Type B pancreatic cell (in vitro differentiated cells): ENCODE results near the gene KIF22. TPM values are rescaled to one million over a fixed set of nuclear protein-coding genes. Genes with fewer than 3 reads are reported as not detected.

Experiments used
- DNase-seq: peaks from one replicate; pipeline ENCODE4 v3.0.0; 2021; ENCODE audit warnings: mixed read lengths; ENCODE audit not compliant: unreplicated experiment; ENCODE audit errors: extremely low spot score
- H3K27ac Mint-ChIP-seq: 2 replicates; pipeline ENCODE4 v1.8.0; 2021; ENCODE audit warnings: mild to moderate bottlenecking, mixed read lengths
- H3K27me3 Mint-ChIP-seq: 2 replicates; pipeline ENCODE4 v1.8.0; 2021; ENCODE audit warnings: mixed read lengths
- H3K36me3 Mint-ChIP-seq: 2 replicates; pipeline ENCODE4 v1.8.0; 2021; ENCODE audit warnings: mixed read lengths
- H3K4me1 Mint-ChIP-seq: one replicate; pipeline ENCODE4 v1.8.0; 2021; ENCODE audit warnings: mixed read lengths; ENCODE audit not compliant: unreplicated experiment
- H3K4me3 Mint-ChIP-seq: 2 replicates; pipeline ENCODE4 v1.8.0; 2021; ENCODE audit warnings: mild to moderate bottlenecking, mixed read lengths
- H3K9me3 Mint-ChIP-seq: 2 replicates; pipeline ENCODE4 v1.8.0; 2021; ENCODE audit warnings: mixed read lengths
- total RNA-seq: library from RNA; stranded (reverse); gene quantifications from 2 replicates; pipeline ENCODE4 v1.2.1, GENCODE V29; 2021; ENCODE audit warnings: low replicate concordance
- TF ChIP-seq, protein P1 (sequence below): fragments of 200-600 bp; sonication (generic); conservative IDR thresholded peaks from 2 replicates; pipeline ENCODE4 v1.5.0; 2021; ENCODE audit warnings: antibody characterized with exemption, mild to moderate bottlenecking

The KIF22 gene
- total RNA-seq, 1 donor from 2014 or later, result 112 TPM

DNA sequence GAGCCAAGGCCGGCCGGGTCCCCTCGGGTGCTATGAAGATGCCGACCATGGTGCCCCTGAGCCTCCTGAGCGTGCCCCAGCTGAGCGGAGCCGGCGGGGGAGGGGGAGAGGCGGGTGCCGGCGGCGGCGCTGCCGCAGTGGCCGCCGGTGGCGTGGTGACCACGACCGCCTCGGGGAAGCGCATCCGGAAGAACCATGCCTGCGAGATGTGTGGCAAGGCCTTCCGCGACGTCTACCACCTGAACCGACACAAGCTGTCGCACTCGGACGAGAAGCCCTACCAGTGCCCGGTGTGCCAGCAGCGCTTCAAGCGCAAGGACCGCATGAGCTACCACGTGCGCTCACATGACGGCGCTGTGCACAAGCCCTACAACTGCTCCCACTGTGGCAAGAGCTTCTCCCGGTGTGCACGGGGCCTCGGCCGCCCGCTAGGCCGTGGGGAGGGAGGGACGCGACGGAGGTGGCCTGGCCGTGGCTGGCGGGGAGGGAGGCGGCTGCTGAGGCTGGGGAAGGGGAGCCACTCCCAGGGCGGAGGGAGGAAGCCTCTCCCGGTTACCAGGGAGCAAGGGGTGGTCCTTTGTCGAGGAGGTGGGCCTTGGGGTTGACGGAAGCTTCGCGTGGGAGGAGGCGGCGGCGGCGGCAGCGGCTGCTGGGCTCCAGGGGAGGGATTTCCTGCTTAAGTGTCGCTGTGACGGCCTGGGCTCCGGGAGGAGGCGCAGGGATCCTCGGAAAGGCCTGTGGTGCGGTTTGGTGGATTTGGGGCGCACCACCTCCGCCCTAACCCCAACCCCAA lies 17.1 kb downstream of the KIF22 start:
- peaks cover 40% of the 10 kb centered on the region for H3K4me1 Mint-ChIP-seq
- H3K27ac Mint-ChIP-seq, result peak overlapping the region; percentile 84
- DNase-seq, result no peak
- H3K27me3 Mint-ChIP-seq, result no peaks in the 10 kb centered on the region
- peaks cover 4% of the 10 kb centered on the region for H3K36me3 Mint-ChIP-seq
- H3K4me3 Mint-ChIP-seq, result peak overlapping the region; percentile 86
- TF ChIP-seq, protein P1, sequence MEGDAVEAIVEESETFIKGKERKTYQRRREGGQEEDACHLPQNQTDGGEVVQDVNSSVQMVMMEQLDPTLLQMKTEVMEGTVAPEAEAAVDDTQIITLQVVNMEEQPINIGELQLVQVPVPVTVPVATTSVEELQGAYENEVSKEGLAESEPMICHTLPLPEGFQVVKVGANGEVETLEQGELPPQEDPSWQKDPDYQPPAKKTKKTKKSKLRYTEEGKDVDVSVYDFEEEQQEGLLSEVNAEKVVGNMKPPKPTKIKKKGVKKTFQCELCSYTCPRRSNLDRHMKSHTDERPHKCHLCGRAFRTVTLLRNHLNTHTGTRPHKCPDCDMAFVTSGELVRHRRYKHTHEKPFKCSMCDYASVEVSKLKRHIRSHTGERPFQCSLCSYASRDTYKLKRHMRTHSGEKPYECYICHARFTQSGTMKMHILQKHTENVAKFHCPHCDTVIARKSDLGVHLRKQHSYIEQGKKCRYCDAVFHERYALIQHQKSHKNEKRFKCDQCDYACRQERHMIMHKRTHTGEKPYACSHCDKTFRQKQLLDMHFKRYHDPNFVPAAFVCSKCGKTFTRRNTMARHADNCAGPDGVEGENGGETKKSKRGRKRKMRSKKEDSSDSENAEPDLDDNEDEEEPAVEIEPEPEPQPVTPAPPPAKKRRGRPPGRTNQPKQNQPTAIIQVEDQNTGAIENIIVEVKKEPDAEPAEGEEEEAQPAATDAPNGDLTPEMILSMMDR, result peak; percentile 57
- H3K9me3 Mint-ChIP-seq, result no peaks in the 10 kb centered on the region

- H3K4me1 Mint-ChIP-seq, result peaks cover 37% of the 10 kb centered on the region
- TF ChIP-seq, protein P1, result no peak
- peak overlapping the region; percentile 86 for H3K4me3 Mint-ChIP-seq
- H3K27me3 Mint-ChIP-seq, result no peaks in the 10 kb centered on the region
- peaks cover 4% of the 10 kb centered on the region for H3K36me3 Mint-ChIP-seq
- peak overlapping the region; percentile 84 for H3K27ac Mint-ChIP-seq
- DNase-seq, result no peak
- H3K9me3 Mint-ChIP-seq, result no peaks in the 10 kb centered on the region
Observed at GRCh38 chr16:29808219-29808900, 17.8 kb downstream of the KIF22 start.

DNA sequence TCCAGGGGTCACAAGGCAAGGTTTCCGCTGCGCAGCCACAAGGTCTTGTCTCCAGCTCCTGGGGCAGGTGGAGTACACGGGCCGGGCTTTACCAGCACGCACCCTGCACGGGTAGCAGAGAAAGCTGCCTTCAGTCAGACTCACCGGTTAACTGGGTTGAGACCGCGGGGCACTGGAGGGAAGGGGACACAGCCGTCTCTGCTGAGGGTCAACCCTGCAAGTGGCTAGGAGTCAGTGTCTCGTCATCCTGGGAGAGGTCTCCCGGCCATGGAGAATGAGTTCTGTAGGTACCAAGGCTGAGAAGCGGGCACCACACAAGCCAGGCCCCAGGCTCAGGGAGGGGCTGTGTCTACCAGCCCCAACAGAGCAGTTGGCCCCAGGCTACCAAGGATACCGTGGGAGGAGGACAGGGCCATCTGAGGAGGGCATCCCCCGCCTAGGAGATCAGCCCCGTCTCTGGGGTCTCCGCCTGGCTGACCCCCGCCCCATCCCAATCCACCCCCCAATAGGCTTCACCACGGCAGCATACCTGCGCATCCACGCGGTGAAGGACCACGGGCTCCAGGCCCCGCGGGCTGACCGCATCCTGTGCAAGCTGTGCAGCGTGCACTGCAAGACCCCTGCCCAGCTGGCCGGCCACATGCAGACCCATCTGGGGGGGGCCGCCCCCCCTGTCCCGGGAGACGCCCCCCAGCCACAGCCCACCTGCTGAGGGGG lies 18.6 kb downstream of the KIF22 start:
- Mint-ChIP-seq H3K9me3 (no peaks in the 10 kb centered on the region), H3K4me1 (peaks cover 30% of the 10 kb centered on the region), H3K36me3 (peaks cover 4% of the 10 kb centered on the region), H3K27ac (no peak overlapping the region), H3K4me3 (peak overlapping the region; percentile 86), H3K27me3 (no peaks in the 10 kb centered on the region)
- DNase-seq, result no peak
- TF ChIP-seq, protein P1, result no peak

- Mint-ChIP-seq H3K4me1 (peaks cover 30% of the 10 kb centered on the region), H3K27ac (peak overlapping the region; percentile 93)
Observed at GRCh38 chr16:29809850-29810698, 19.5 kb downstream of the KIF22 start.

More at GRCh38 chr16:29809850-29810698, 19.5 kb downstream of the KIF22 start:
- H3K27me3 Mint-ChIP-seq, result no peaks in the 10 kb centered on the region
- peak overlapping the region; percentile 65 for H3K4me3 Mint-ChIP-seq
- H3K9me3 Mint-ChIP-seq, result no peaks in the 10 kb centered on the region
- DNase-seq, result no peak
- H3K36me3 Mint-ChIP-seq, result peaks cover 3% of the 10 kb centered on the region
- TF ChIP-seq, protein P1, result no peak
